HUES6 (cell line): Measurements from ENCODE around the gene HDAC8.

ENCODE experiments used
- H3K27ac ChIP-seq: 2 replicates; pipeline ENCODE4 v1.7.0; 2013; ENCODE audit warnings: low read depth, mild to moderate bottlenecking, low read length, inconsistent platforms
- H3K27me3 ChIP-seq: 2 replicates; pipeline ENCODE4 v1.6.1; 2013; ENCODE audit warnings: low read length; ENCODE audit not compliant: control insufficient read depth, insufficient read depth
- H3K36me3 ChIP-seq: 2 replicates; pipeline ENCODE4 v1.6.1; 2013; ENCODE audit warnings: low read length; ENCODE audit not compliant: control insufficient read depth, insufficient read depth
- H3K4me1 ChIP-seq: 2 replicates; pipeline ENCODE4 v1.6.1; 2013; ENCODE audit warnings: low read length; ENCODE audit not compliant: control insufficient read depth, insufficient read depth
- H3K4me3 ChIP-seq: 2 replicates; pipeline ENCODE4 v1.5.1; 2013; ENCODE audit warnings: low read depth, low read length
- H3K9ac ChIP-seq: one replicate; pipeline ENCODE4 v1.6.1; 2013; ENCODE audit warnings: mild to moderate bottlenecking, low read length
- H3K9me3 ChIP-seq: 2 replicates; pipeline ENCODE4 v1.6.1; 2013; ENCODE audit warnings: low read depth, low read length; ENCODE audit not compliant: control insufficient read depth, insufficient read depth

HDAC8 gene

GRCh38 chrX:72399816-72400215 is 172.8 kb downstream of the HDAC8 start:
- Histone ChIP-seq H3K9me3 (no peaks in the 10 kb centered on the region; the same call in 1 of the 2 replicates), H3K4me1 (peaks cover 13% of the 10 kb centered on the region; the same call in 1 of the 2 replicates), H3K9ac (no peak overlapping the region), H3K27me3 (no peaks in the 10 kb centered on the region), H3K36me3 (no peaks in the 10 kb centered on the region), H3K4me3 (no peak overlapping the region), H3K27ac (no peak overlapping the region)

GRCh38 chrX:72396117-72396516 is 176.5 kb downstream of the HDAC8 start:
- H3K9ac ChIP-seq = no peak overlapping the region
- H3K27ac ChIP-seq = no peak overlapping the region
- H3K9me3 ChIP-seq = no peaks in the 10 kb centered on the region; the same call in 1 of the 2 replicates
- H3K36me3 ChIP-seq = no peaks in the 10 kb centered on the region
- peaks cover 26% of the 10 kb centered on the region for H3K4me1 ChIP-seq
- no peaks in the 10 kb centered on the region for H3K27me3 ChIP-seq
- no peak overlapping the region for H3K4me3 ChIP-seq

- H3K27me3 ChIP-seq = no peaks in the 10 kb centered on the region
- H3K27ac ChIP-seq = no peak overlapping the region
- peaks cover 26% of the 10 kb centered on the region for H3K4me1 ChIP-seq
- no peak overlapping the region for H3K4me3 ChIP-seq
- no peaks in the 10 kb centered on the region; the same call in 1 of the 2 replicates for H3K9me3 ChIP-seq
- no peaks in the 10 kb centered on the region for H3K36me3 ChIP-seq
- no peak overlapping the region for H3K9ac ChIP-seq
Measured at GRCh38 chrX:72395237-72395636, 177.4 kb downstream of the HDAC8 start.

- Histone ChIP-seq H3K4me1 (peaks cover 26% of the 10 kb centered on the region), H3K27me3 (no peaks in the 10 kb centered on the region), H3K9ac (no peak overlapping the region), H3K4me3 (no peak overlapping the region), H3K27ac (no peak overlapping the region), H3K9me3 (no peaks in the 10 kb centered on the region; the same call in 1 of the 2 replicates), H3K36me3 (no peaks in the 10 kb centered on the region)
Measured at GRCh38 chrX:72394518-72395170, 178.0 kb downstream of the HDAC8 start.

GRCh38 chrX:72393836-72394517 is 178.7 kb downstream of the HDAC8 start:
- H3K27me3 ChIP-seq = no peaks in the 10 kb centered on the region
- H3K9me3 ChIP-seq = no peaks in the 10 kb centered on the region; the same call in 1 of the 2 replicates
- no peak overlapping the region for H3K4me3 ChIP-seq
- H3K4me1 ChIP-seq = peaks cover 26% of the 10 kb centered on the region
- no peak overlapping the region for H3K27ac ChIP-seq
- H3K9ac ChIP-seq = no peak overlapping the region
- H3K36me3 ChIP-seq = no peaks in the 10 kb centered on the region

- no peaks in the 10 kb centered on the region; the same call in 1 of the 2 replicates for H3K9me3 ChIP-seq
- no peaks in the 10 kb centered on the region for H3K36me3 ChIP-seq
- no peak overlapping the region for H3K27ac ChIP-seq
- H3K9ac ChIP-seq = no peak overlapping the region
- no peaks in the 10 kb centered on the region for H3K27me3 ChIP-seq
- no peak overlapping the region for H3K4me3 ChIP-seq
- peaks cover 26% of the 10 kb centered on the region for H3K4me1 ChIP-seq
Measured at GRCh38 chrX:72392816-72393800, 179.5 kb downstream of the HDAC8 start.

- H3K36me3 ChIP-seq = no peaks in the 10 kb centered on the region
- no peak overlapping the region for H3K9ac ChIP-seq
- H3K27me3 ChIP-seq = no peaks in the 10 kb centered on the region
- H3K9me3 ChIP-seq = no peaks in the 10 kb centered on the region; the same call in 1 of the 2 replicates
- no peak overlapping the region for H3K27ac ChIP-seq
- H3K4me3 ChIP-seq = no peak overlapping the region
- peaks cover 30% of the 10 kb centered on the region for H3K4me1 ChIP-seq
Measured at GRCh38 chrX:72392042-72392441, 180.6 kb downstream of the HDAC8 start.

GRCh38 chrX:72387247-72387646 is 185.4 kb downstream of the HDAC8 start:
- H3K9me3 ChIP-seq = no peaks in the 10 kb centered on the region; the same call in 1 of the 2 replicates
- H3K36me3 ChIP-seq = no peaks in the 10 kb centered on the region
- no peak overlapping the region for H3K4me3 ChIP-seq
- no peak overlapping the region for H3K9ac ChIP-seq
- no peaks in the 10 kb centered on the region for H3K27me3 ChIP-seq
- no peak overlapping the region for H3K27ac ChIP-seq
- peaks cover 4% of the 10 kb centered on the region; the same call in 1 of the 2 replicates for H3K4me1 ChIP-seq

- Histone ChIP-seq H3K9ac (no peak overlapping the region), H3K4me1 (no peaks in the 10 kb centered on the region), H3K36me3 (no peaks in the 10 kb centered on the region), H3K27ac (no peak overlapping the region), H3K27me3 (no peaks in the 10 kb centered on the region), H3K9me3 (no peaks in the 10 kb centered on the region; the same call in 1 of the 2 replicates), H3K4me3 (no peak overlapping the region)
Measured at GRCh38 chrX:72382202-72382595, 190.4 kb downstream of the HDAC8 start.

GRCh38 chrX:72381439-72382201 is 191.0 kb downstream of the HDAC8 start:
- Histone ChIP-seq H3K27ac (no peak overlapping the region), H3K4me1 (no peaks in the 10 kb centered on the region)

More at GRCh38 chrX:72381439-72382201, 191.0 kb downstream of the HDAC8 start:
- H3K9me3 ChIP-seq = no peaks in the 10 kb centered on the region; the same call in 1 of the 2 replicates
- H3K9ac ChIP-seq = no peak overlapping the region
- no peak overlapping the region for H3K4me3 ChIP-seq
- no peaks in the 10 kb centered on the region for H3K27me3 ChIP-seq
- H3K36me3 ChIP-seq = no peaks in the 10 kb centered on the region
